HCT116 (cell line): ENCODE results near the gene SIGLEC11. TPM values are rescaled to one million over a fixed set of nuclear protein-coding genes. Genes with fewer than 3 reads are reported as not detected.

Experiments used
- ATAC-seq: fragments of 200-7000 bp; cut with Tn5 transposase; 2 replicates; pipeline ENCODE4 v1.9.1; 2020; ENCODE audit warnings: mild to moderate bottlenecking, moderate library complexity
- BruUV-seq: library from RNA; stranded (reverse); fragments of 400-500 nt; replicated peaks from 2 replicates; lab custom pipeline; 2021; lab: Mats Ljungman, UMichigan
- CTCF ChIA-PET: fragments of 300-600 bp; sonication (Branson Sonifier 250); formaldehyde crosslinking; loops from one replicate; lab custom pipeline; 2021; ENCODE audit warnings: antibody characterized with exemption; lab: Charles Lee
- POLR2A ChIA-PET: fragments of 300-600, 350-600 bp; sonication (Branson Sonifier 250); formaldehyde crosslinking; loops from one replicate; lab custom pipeline; 2021; ENCODE audit warnings: antibody characterized with exemption; lab: Charles Lee
- RAD21 ChIA-PET, 2 experiments: fragments of 300-600 bp; sonication (Branson Sonifier 250); formaldehyde crosslinking; loops; one replicate each; lab custom pipeline; 2023; ENCODE audit warnings: low total read pairs in 2 of 2; ENCODE audit not compliant: uncharacterized antibody in 2 of 2, unreplicated experiment in 2 of 2, low non-redundant PET in 1 of 2; lab: Charles Lee
- DNase-seq: peaks from one replicate; pipeline ENCODE4 v3.0.0-alpha.2; 2010; ENCODE audit warnings: low read depth, low spot score
- H2AFZ ChIP-seq: fragments of 200-600 bp; shearing (Covaris generic), sonication (generic); 2 replicates; pipeline ENCODE4 v1.6.1; 2017; ENCODE audit warnings: low read depth, mixed run types, mixed read lengths, antibody characterized with exemption, low read length; ENCODE audit not compliant: poor library complexity, severe bottlenecking
- H3K27ac ChIP-seq: 2 replicates; pipeline ENCODE4 v1.5.1; 2012; ENCODE audit warnings: low read depth, low read length
- H3K27me3 ChIP-seq: fragments of 200-600 bp; sonication (generic); 2 replicates; pipeline ENCODE4 v1.6.1; 2016; ENCODE audit warnings: mixed run types, low read length, mixed read lengths; ENCODE audit not compliant: insufficient read depth
- H3K36me3 ChIP-seq, 2 experiments: fragments of 200-500 bp in 1 of 2; fragments of 200-600 bp in 1 of 2; sonication (Bioruptor generic) in 1 of 2; sonication (generic) in 1 of 2; 2 replicates each; pipeline versions ENCODE4 v1.5.1 to v1.6.1; 2014 to 2016; ENCODE audit warnings: low read length in 2 of 2, inconsistent platforms in 1 of 2, mixed read lengths in 1 of 2, mixed run types in 1 of 2; ENCODE audit not compliant: insufficient read depth in 2 of 2, control insufficient read depth in 1 of 2
- H3K4me1 ChIP-seq, 2 experiments: fragments of 200-600 bp in 1 of 2; sonication (generic) in 1 of 2; 2 replicates each; pipeline versions ENCODE4 v1.5.1 to v1.6.1; 2012 to 2017; ENCODE audit warnings: low read length in 2 of 2, inconsistent platforms in 1 of 2, mild to moderate bottlenecking in 1 of 2, mixed read lengths in 1 of 2, mixed run types in 1 of 2, moderate library complexity in 1 of 2; ENCODE audit not compliant: insufficient read depth in 2 of 2, control insufficient read depth in 1 of 2
- H3K4me2 ChIP-seq: fragments of 200-600 bp; sonication (generic); 2 replicates; pipeline ENCODE4 v1.6.1; 2017; ENCODE audit warnings: mixed run types, low read length, mixed read lengths
- H3K4me3 ChIP-seq, 2 experiments: fragments of 200-600 bp in 1 of 2; sonication (generic) in 1 of 2; replicated peaks in 1 of 2; 2 replicates each; pipeline ENCODE4 v1.5.1; 2011 to 2016; ENCODE audit warnings: low read length in 2 of 2, control low read depth in 1 of 2, low read depth in 1 of 2, mild to moderate bottlenecking in 1 of 2, mixed read lengths in 1 of 2, mixed run types in 1 of 2
- H3K79me2 ChIP-seq: fragments of 200-600 bp; sonication (generic); 2 replicates; pipeline ENCODE4 v1.6.1; 2017; ENCODE audit warnings: mild to moderate bottlenecking, mixed run types, low read length, moderate library complexity, mixed read lengths; ENCODE audit not compliant: insufficient read depth
- H3K9ac ChIP-seq: fragments of 200-600 bp; sonication (generic); 2 replicates; pipeline ENCODE4 v1.6.1; 2016; ENCODE audit warnings: low read length, mixed read lengths
- H3K9me2 ChIP-seq: fragments of 200-600 bp; sonication (generic), shearing (Covaris generic); 2 replicates; pipeline ENCODE4 v1.6.1; 2017; ENCODE audit warnings: mixed run types, mild to moderate bottlenecking, moderate library complexity; ENCODE audit not compliant: insufficient read depth
- H3K9me3 ChIP-seq, 2 experiments: fragments of 200-500 bp in 1 of 2; fragments of 200-600 bp in 1 of 2; sonication (Bioruptor generic) in 1 of 2; sonication (generic) in 1 of 2; 2 replicates each; pipeline ENCODE4 v1.6.1; 2014 to 2017; ENCODE audit warnings: low read length in 2 of 2, mixed read lengths in 2 of 2, inconsistent platforms in 1 of 2, low read depth in 1 of 2, mild to moderate bottlenecking in 1 of 2, mixed run types in 1 of 2, moderate library complexity in 1 of 2; ENCODE audit not compliant: control insufficient read depth in 1 of 2, insufficient read depth in 1 of 2
- H4K20me1 ChIP-seq: fragments of 200-600 bp; sonication (generic), shearing (Covaris generic); 2 replicates; pipeline ENCODE4 v1.6.1; 2017; ENCODE audit warnings: mixed run types, mild to moderate bottlenecking, moderate library complexity; ENCODE audit not compliant: insufficient read depth
- CEBPB ChIP-seq: IDR thresholded peaks from 2 replicates; pipeline ENCODE4 v1.6.1; 2012; ENCODE audit warnings: low read depth
- EGR1 ChIP-seq: IDR thresholded peaks from 2 replicates; pipeline ENCODE4 v1.6.1; 2012; ENCODE audit warnings: low read depth
- EZH2 ChIP-seq: fragments of 200-600 bp; sonication (generic); IDR thresholded peaks from 2 replicates; pipeline ENCODE4 v1.6.1; 2017; ENCODE audit warnings: antibody characterized with exemption, mixed run types
- FOSL1 ChIP-seq: IDR thresholded peaks from 2 replicates; pipeline ENCODE4 v1.6.1; 2012; ENCODE audit warnings: low read depth
- JUND ChIP-seq: IDR thresholded peaks from 2 replicates; pipeline ENCODE4 v1.6.1; 2012
- POLR2A ChIP-seq: IDR thresholded peaks from 2 replicates; pipeline ENCODE4 v1.7.0; 2011; ENCODE audit warnings: borderline replicate concordance; ENCODE audit not compliant: insufficient read depth, insufficient read length; ENCODE audit errors: extremely low read depth
- POLR2AphosphoS5 ChIP-seq: IDR thresholded peaks from 2 replicates; pipeline ENCODE4 v1.6.1; 2011; ENCODE audit warnings: mild to moderate bottlenecking, low read depth, low read length, moderate library complexity
- RAD21 ChIP-seq: IDR thresholded peaks from 2 replicates; pipeline ENCODE4 v1.6.1; 2012; ENCODE audit warnings: low read depth, mild to moderate bottlenecking
- SIN3A ChIP-seq: IDR thresholded peaks from 2 replicates; pipeline ENCODE4 v1.6.1; 2012; ENCODE audit warnings: low read depth
- SP1 ChIP-seq: IDR thresholded peaks from 2 replicates; pipeline ENCODE4 v1.6.1; 2012; ENCODE audit warnings: low read depth
- SRF ChIP-seq: IDR thresholded peaks from 2 replicates; pipeline ENCODE4 v1.6.1; 2012; ENCODE audit warnings: low read depth
- TCF7L2 ChIP-seq: IDR thresholded peaks from 2 replicates; pipeline ENCODE4 v1.7.0; 2011; ENCODE audit warnings: borderline replicate concordance, inconsistent platforms; ENCODE audit not compliant: insufficient read depth, insufficient read length; ENCODE audit errors: extremely low read depth
- ZBTB33 ChIP-seq: IDR thresholded peaks from 2 replicates; pipeline ENCODE4 v1.6.1; 2011; ENCODE audit warnings: mild to moderate bottlenecking, low read length, moderate library complexity; ENCODE audit not compliant: insufficient replicate concordance; ENCODE audit errors: extremely low read depth
- ZFX ChIP-seq: fragments of 450-650 bp; IDR thresholded peaks from 2 replicates; pipeline ENCODE4 v1.6.1; 2017
- ZNF274 ChIP-seq: fragments of 200-500 bp; sonication (Bioruptor generic); IDR thresholded peaks from 2 replicates; pipeline ENCODE4 v1.6.1; 2014; ENCODE audit warnings: mild to moderate bottlenecking, low read depth, low read length, inconsistent platforms
- intact Hi-C: fragments of 100-400 bp; cut with micrococcal nuclease; formaldehyde crosslinking; loops from 2 replicates; pipeline ENCODE4 v1.10.0; 2022
- total RNA-seq: library from RNA; stranded (reverse); gene quantifications from one replicate; pipeline ENCODE4 v1.2.1, GENCODE V29; 2021; ENCODE audit not compliant: unreplicated experiment
- TF ChIP-seq, protein P1 (sequence below): IDR thresholded peaks from 2 replicates; pipeline ENCODE4 v1.6.1; 2012; ENCODE audit warnings: low read depth
- TF ChIP-seq, protein P2 (sequence below): IDR thresholded peaks from 2 replicates; pipeline ENCODE4 v1.6.1; 2012
- TF ChIP-seq, protein P3 (sequence below), 3 experiments: fragments of 200-600 bp in 1 of 3; sonication (generic) in 1 of 3; IDR thresholded peaks in 2 of 3; conservative IDR thresholded peaks in 1 of 3; 2 replicates each; pipeline ENCODE4 v1.5.1; 2012 to 2017; ENCODE audit warnings: low read depth in 2 of 3, low read length in 2 of 3, antibody characterized with exemption in 1 of 3, borderline replicate concordance in 1 of 3, control low read depth in 1 of 3, mild to moderate bottlenecking in 1 of 3, mixed read lengths in 1 of 3, mixed run types in 1 of 3, moderate library complexity in 1 of 3; ENCODE audit not compliant: insufficient read depth in 1 of 3

The SIGLEC11 gene
- total RNA-seq, 1 experiment from 2014 or later: not detected

DNA sequence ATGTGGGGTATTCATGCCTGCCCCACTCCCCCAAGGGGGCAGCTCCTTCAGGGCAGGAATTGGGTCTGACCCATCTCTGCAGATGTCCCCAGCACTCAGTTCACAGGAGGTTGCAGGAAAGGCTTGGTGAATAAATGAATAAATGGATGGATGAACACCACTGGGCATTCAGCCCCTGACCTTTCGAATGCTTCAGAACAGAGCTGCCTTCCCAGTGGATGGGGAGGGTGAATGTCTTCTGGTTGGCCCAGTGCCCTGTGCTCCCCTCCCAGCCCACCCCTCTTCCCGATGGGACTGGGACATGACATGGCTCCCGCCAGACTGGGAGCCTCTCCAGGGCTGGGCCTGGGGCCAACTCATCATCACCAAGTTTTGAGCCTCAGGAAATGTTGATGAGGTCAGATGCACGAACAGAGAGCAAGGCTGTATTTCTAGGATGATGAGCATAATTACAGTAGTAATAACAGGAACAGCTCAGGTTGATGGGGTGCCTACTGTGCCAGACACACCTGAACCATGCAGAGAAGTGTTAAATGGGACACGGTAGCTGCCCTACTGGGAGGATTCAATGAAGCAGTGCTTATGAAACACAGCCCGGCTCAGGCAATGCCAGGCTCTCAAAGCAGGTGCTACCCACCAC is 38.5 kb upstream of the SIGLEC11 start:
- Histone ChIP-seq H2AFZ (no peak overlapping the region), H3K27ac (no peak overlapping the region), H3K9ac (no peak overlapping the region), H4K20me1 (0 out of 2 replicates have a peak, but pooled peaks cover 4% of the 10 kb centered on the region), H3K9me3 (no peaks in the 10 kb centered on the region), H3K4me1 (peaks cover 17 to 24% of the 10 kb centered on the region in 2 experiments), H3K36me3 (peaks cover 12 to 18% of the 10 kb centered on the region in 2 experiments), H3K4me2 (no peak overlapping the region), H3K27me3 (no peaks in the 10 kb centered on the region), H3K4me3 (no peak overlapping the region), H3K79me2 (peaks cover 6% of the 10 kb centered on the region; the same call in 1 of the 2 replicates), H3K9me2 (no peaks in the 10 kb centered on the region)
- CTCF ChIA-PET: no interaction called here
- ATAC-seq: no peak
- intact Hi-C loops: no loop called here
- BruUV-seq: no TSS peak
- RAD21 ChIA-PET: no interaction called here
- no peak for DNase-seq
- POLR2A ChIA-PET: no interaction called here
- TF ChIP-seq EZH2 (no peak), SP1 (no peak), FOSL1 (no peak), SRF (no peak), RAD21 (no peak), ZNF274 (no peak), SIN3A (no peak), JUND (no peak), POLR2AphosphoS5 (no peak), ZBTB33 (no peak), ZFX (no peak), POLR2A (no peak), TCF7L2 (no peak), EGR1 (no peak), CEBPB (no peak)
- TF ChIP-seq, protein P1, sequence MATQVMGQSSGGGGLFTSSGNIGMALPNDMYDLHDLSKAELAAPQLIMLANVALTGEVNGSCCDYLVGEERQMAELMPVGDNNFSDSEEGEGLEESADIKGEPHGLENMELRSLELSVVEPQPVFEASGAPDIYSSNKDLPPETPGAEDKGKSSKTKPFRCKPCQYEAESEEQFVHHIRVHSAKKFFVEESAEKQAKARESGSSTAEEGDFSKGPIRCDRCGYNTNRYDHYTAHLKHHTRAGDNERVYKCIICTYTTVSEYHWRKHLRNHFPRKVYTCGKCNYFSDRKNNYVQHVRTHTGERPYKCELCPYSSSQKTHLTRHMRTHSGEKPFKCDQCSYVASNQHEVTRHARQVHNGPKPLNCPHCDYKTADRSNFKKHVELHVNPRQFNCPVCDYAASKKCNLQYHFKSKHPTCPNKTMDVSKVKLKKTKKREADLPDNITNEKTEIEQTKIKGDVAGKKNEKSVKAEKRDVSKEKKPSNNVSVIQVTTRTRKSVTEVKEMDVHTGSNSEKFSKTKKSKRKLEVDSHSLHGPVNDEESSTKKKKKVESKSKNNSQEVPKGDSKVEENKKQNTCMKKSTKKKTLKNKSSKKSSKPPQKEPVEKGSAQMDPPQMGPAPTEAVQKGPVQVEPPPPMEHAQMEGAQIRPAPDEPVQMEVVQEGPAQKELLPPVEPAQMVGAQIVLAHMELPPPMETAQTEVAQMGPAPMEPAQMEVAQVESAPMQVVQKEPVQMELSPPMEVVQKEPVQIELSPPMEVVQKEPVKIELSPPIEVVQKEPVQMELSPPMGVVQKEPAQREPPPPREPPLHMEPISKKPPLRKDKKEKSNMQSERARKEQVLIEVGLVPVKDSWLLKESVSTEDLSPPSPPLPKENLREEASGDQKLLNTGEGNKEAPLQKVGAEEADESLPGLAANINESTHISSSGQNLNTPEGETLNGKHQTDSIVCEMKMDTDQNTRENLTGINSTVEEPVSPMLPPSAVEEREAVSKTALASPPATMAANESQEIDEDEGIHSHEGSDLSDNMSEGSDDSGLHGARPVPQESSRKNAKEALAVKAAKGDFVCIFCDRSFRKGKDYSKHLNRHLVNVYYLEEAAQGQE: no peak
- TF ChIP-seq, protein P2, sequence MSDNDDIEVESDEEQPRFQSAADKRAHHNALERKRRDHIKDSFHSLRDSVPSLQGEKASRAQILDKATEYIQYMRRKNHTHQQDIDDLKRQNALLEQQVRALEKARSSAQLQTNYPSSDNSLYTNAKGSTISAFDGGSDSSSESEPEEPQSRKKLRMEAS: no peak
- TF ChIP-seq, protein P3, sequence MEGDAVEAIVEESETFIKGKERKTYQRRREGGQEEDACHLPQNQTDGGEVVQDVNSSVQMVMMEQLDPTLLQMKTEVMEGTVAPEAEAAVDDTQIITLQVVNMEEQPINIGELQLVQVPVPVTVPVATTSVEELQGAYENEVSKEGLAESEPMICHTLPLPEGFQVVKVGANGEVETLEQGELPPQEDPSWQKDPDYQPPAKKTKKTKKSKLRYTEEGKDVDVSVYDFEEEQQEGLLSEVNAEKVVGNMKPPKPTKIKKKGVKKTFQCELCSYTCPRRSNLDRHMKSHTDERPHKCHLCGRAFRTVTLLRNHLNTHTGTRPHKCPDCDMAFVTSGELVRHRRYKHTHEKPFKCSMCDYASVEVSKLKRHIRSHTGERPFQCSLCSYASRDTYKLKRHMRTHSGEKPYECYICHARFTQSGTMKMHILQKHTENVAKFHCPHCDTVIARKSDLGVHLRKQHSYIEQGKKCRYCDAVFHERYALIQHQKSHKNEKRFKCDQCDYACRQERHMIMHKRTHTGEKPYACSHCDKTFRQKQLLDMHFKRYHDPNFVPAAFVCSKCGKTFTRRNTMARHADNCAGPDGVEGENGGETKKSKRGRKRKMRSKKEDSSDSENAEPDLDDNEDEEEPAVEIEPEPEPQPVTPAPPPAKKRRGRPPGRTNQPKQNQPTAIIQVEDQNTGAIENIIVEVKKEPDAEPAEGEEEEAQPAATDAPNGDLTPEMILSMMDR (IDR thresholded peaks at IDR 0.05 in 2 of 3, conservative IDR thresholded peaks at IDR 0.05 in 1 of 3; ENCODE audit: borderline replicate concordance in 1 of 3, insufficient read depth in 1 of 3, low read depth in 2 of 3, low read length in 2 of 3): no peak
